OCI-LY3 (cell line): ENCODE data around the gene DNAH17.

Experiments used
- CTCF ChIP-seq: fragments of 200-600, 300-600 bp; sonication (generic); IDR thresholded peaks from 2 replicates; pipeline ENCODE4 v1.5.1; 2014; ENCODE audit warnings: antibody characterized with exemption, low read length, low read depth
- EZH2phosphoT487 ChIP-seq: fragments of 200-600 bp; shearing (Covaris generic); IDR thresholded peaks from 2 replicates; pipeline ENCODE4 v1.6.1; 2018; ENCODE audit warnings: antibody characterized with exemption, mixed run types, low read depth

- no peak for TF ChIP-seq CTCF
- TF ChIP-seq EZH2phosphoT487, result no peak
These were observed 97.8 kb downstream of the DNAH17 start for GRCh38 chr17:78479369-78479768.
